ES-I3 (cell line): Measurements from ENCODE around the gene RING1.

Experiments used
- H3K36me3 ChIP-seq: 2 replicates; pipeline ENCODE4 v1.6.1; 2013; ENCODE audit warnings: mild to moderate bottlenecking, low read length, control low read depth, moderate library complexity; ENCODE audit not compliant: insufficient read depth
- H3K4me1 ChIP-seq: 2 replicates; pipeline ENCODE4 v1.6.1; 2013; ENCODE audit warnings: mild to moderate bottlenecking, control low read depth, low read length; ENCODE audit not compliant: insufficient read depth
- H3K9ac ChIP-seq: 2 replicates; pipeline ENCODE4 v1.6.1; 2013; ENCODE audit warnings: low read depth, mild to moderate bottlenecking, low read length, moderate library complexity
- H3K9me3 ChIP-seq: 2 replicates; pipeline ENCODE4 v1.6.1; 2013; ENCODE audit warnings: mild to moderate bottlenecking, low read length, moderate library complexity; ENCODE audit not compliant: control insufficient read depth, insufficient read depth

The RING1 gene

DNA sequence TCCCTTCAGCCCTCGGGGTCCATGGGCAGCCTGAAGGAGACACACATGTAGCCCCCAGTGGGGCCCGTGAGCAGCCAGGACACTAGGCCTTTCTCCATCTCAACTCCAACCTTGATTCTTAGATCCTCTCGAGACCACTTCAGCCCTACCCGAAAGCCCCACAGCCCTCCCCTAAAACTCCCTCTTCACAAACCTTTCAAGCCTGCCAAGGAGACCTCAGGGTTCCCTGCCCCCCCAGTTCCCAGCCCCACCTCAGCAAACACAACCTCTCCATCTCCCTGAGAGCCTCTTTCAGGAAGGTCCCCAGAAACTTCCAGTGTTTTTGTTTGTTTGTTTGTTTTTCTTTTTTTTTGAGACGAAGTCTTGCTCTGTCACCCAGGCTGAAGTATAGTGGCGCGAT lies 27.2 kb upstream of the RING1 start:
- Histone ChIP-seq H3K4me1 (no peaks in the 10 kb centered on the region), H3K9me3 (no peaks in the 10 kb centered on the region), H3K36me3 (no peaks in the 10 kb centered on the region), H3K9ac (no peak overlapping the region)

DNA sequence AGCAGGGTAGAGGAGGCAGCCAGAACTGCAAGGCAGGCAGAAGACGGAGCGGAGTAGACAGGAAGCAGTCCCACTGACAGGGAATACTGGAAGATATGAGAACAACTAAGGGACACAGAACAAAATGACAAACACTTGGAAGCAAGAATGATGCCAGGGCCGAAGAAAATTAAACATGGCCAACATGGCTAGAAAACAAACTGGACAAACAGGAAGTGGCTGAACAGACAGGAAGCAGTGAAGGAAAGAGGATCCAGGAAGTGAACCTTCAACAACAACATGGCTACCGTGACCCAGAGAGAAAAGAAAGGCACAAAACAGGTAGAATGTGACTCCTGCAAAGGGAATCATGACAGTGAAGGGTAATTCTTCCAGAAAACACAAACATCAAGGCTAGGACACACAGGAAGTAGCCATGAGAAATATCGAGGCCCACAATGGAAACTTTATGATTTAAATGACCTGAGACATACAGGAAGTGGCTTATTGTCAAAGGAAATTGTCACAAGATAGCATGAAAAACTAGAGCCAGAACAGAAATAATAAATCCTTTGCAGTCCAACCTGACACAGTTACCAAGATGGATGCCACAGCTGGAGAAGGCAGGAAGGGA lies 25.1 kb upstream of the RING1 start:
- H3K9ac ChIP-seq = no peak overlapping the region

DNA sequence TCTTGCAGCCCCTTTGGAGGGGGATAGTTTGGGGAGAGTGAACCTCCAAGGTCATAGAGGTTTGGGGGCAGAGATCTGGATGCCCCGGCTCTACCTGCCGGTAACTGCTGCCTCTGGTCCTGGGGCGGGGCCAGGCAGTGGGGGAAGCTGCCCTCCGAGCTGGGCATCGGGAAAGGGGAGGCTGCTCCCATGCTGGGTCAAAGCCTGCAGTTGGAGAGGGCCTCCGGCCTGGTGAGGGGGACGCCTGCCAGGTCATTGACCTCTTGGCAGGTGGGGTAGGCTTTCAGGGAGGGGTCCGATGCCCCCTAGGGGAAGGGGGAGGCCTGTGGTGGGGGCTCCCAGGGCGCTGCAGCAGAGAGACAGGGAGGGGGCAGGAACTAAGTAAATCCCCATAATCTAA lies 23.1 kb upstream of the RING1 start:
- Histone ChIP-seq H3K36me3 (no peaks in the 10 kb centered on the region), H3K9me3 (no peaks in the 10 kb centered on the region), H3K4me1 (no peaks in the 10 kb centered on the region), H3K9ac (no peak overlapping the region)

More for the DNA sequence above, 25.1 kb upstream of the RING1 start:
- Histone ChIP-seq H3K9me3 (no peaks in the 10 kb centered on the region), H3K36me3 (no peaks in the 10 kb centered on the region), H3K4me1 (no peaks in the 10 kb centered on the region)

- no peaks in the 10 kb centered on the region for H3K4me1 ChIP-seq
- no peaks in the 10 kb centered on the region for H3K36me3 ChIP-seq
- no peaks in the 10 kb centered on the region for H3K9me3 ChIP-seq
- H3K9ac ChIP-seq = no peak overlapping the region
Measured at GRCh38 chr6:33185654-33186187, 22.6 kb upstream of the RING1 start.

GRCh38 chr6:33187809-33188208 lies 20.5 kb upstream of the RING1 start:
- Histone ChIP-seq H3K36me3 (no peaks in the 10 kb centered on the region), H3K9me3 (no peaks in the 10 kb centered on the region), H3K4me1 (no peaks in the 10 kb centered on the region), H3K9ac (no peak overlapping the region)

DNA sequence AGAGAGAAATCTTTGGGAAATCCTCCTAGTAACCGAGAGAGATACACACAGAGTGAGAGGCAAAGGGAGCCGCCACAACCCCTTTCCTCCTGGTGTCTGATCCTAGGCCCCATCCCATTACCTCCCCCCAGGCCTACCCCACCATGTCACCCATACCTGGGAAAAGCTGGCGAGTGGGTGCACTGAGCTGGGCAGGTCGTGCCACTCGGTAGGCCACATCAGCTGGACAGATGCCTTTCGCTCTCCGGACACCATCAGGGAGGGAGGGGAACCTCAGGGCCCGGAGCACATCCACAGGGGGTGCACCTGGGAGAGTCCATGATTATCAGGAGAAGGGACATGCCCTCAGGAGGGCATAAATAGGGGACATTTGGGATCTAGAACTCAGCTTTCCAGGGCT lies 19.1 kb upstream of the RING1 start:
- Histone ChIP-seq H3K9me3 (no peaks in the 10 kb centered on the region), H3K9ac (no peak overlapping the region), H3K4me1 (no peaks in the 10 kb centered on the region), H3K36me3 (no peaks in the 10 kb centered on the region)

GRCh38 chr6:33189625-33190448 lies 18.5 kb upstream of the RING1 start:
- no peaks in the 10 kb centered on the region for H3K36me3 ChIP-seq
- no peaks in the 10 kb centered on the region for H3K4me1 ChIP-seq
- H3K9me3 ChIP-seq = no peaks in the 10 kb centered on the region
- H3K9ac ChIP-seq = no peak overlapping the region

- H3K9me3 ChIP-seq = no peaks in the 10 kb centered on the region
- H3K36me3 ChIP-seq = no peaks in the 10 kb centered on the region
- no peaks in the 10 kb centered on the region for H3K4me1 ChIP-seq
- no peak overlapping the region for H3K9ac ChIP-seq
Measured at GRCh38 chr6:33190504-33191107, 17.7 kb upstream of the RING1 start.

DNA sequence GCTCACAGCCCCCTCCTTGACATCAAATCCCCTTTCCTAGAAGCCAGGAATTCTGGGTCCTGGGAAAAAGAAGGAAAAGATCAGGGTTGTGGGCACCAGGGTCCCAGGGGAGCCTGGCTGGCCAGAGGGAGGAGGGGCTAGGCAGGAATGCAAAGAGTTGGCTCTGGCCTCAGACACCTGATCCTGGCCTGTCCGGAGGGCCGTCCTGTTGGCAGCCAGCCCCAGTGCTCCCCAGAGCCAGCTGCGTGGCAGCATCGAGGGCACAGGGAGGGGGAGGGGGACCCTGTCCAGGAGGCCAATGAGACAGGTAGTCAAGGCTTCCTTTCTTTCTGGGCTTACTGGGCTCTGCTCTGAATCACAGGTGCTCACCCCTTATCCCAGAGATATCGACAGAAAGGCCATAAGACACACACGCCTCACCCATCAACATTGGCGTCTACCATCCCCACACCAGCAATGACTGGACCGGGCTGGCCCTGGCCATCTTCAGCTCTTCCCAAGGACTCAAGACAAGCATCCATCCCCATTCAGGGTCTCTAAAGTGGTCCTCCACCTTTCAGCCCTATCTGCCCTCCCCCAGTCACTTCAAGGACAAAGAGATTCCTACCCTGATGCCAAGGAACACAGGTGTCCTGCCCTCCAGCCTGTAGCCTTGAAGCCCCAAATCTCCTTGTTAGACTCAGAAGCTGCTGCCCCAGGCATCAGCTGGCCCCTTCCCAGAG lies 16.8 kb upstream of the RING1 start:
- H3K9me3 ChIP-seq = no peaks in the 10 kb centered on the region
- H3K4me1 ChIP-seq = no peaks in the 10 kb centered on the region
- H3K9ac ChIP-seq = peak overlapping the region; percentile 34; the same call in 1 of the 2 replicates
- no peaks in the 10 kb centered on the region for H3K36me3 ChIP-seq

GRCh38 chr6:33192105-33192646 lies 16.1 kb upstream of the RING1 start, which contains the start of gene COL11A2:
Gene COL11A2 (minus strand): TSS chr6:33192467. CDS start chr6:33192240, 227 bp downstream.
- Histone ChIP-seq H3K36me3 (no peaks in the 10 kb centered on the region), H3K9me3 (no peaks in the 10 kb centered on the region), H3K9ac (peak within 1 kb of the TSS; percentile 71; the same call in 1 of the 2 replicates), H3K4me1 (no peaks in the 10 kb centered on the region)

- H3K36me3 ChIP-seq = no peaks in the 10 kb centered on the region
- H3K4me1 ChIP-seq = peaks cover 3% of the 10 kb centered on the region; the same call in 1 of the 2 replicates
- no peaks in the 10 kb centered on the region for H3K9me3 ChIP-seq
- H3K9ac ChIP-seq = peak overlapping the region; percentile 71; the same call in 1 of the 2 replicates
Measured at GRCh38 chr6:33192671-33193602, 15.4 kb upstream of the RING1 start.

DNA sequence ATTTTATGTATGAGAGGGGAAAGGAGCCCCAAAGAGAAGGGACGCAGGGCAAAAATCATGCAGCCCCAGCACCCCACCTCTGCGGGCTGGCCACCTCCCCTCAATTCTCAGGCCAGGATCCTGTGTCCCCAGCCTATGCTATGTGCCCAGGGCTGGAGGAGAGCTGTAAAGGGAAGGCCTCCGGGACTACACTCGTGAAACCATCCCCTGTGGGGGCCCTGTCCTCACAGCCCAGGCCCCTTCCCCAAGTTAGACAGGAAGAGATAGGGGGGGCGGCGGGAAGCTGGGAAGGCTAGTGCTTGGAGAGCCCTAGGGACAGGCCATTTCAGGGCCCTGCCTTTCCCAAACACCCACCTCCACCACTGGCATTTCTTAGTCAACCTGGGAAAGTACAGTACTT lies 14.7 kb upstream of the RING1 start:
- peaks cover 3% of the 10 kb centered on the region; the same call in 1 of the 2 replicates for H3K4me1 ChIP-seq
- no peak overlapping the region for H3K9ac ChIP-seq
- no peaks in the 10 kb centered on the region for H3K9me3 ChIP-seq
- H3K36me3 ChIP-seq = no peaks in the 10 kb centered on the region

DNA sequence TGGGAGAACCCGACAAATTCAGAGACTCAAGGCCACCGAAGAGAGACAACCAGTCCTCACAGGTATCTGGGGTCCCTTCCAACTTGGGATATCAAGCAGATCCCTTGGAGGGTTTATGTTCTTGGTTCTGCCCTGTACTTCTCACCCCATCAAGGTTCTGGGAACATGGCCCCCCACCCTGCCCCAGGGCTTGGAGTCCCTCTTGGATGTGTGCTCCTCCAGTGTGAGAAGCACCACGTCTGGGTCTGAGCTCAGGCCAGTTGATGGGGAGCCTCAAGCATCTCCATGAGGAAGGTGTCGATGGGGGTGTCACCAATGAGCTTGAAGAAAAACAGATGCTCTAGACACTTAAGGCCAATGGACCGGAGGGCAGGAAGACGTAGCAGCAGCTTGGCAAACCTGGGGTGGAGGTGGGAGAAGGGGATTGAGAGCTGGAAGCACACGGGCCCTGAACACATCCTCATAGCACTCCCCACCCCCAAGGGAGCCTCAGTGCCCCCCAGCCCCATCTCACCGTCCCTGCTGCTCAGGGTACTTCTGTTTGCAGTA lies 13.8 kb upstream of the RING1 start:
- Histone ChIP-seq H3K9ac (no peak overlapping the region), H3K4me1 (peaks cover 3% of the 10 kb centered on the region; the same call in 1 of the 2 replicates), H3K36me3 (no peaks in the 10 kb centered on the region), H3K9me3 (no peaks in the 10 kb centered on the region)
